ENCODE data around the gene CKAP2L. TPM values are rescaled to one million over a fixed set of nuclear protein-coding genes. Genes with fewer than 3 reads are reported as not detected.

Gene CKAP2L
- total RNA-seq, 1 experiment from 2014 or later = 23.3 TPM

- H3K36me3 Mint-ChIP-seq (ENCODE audit: insufficient read depth in 1 of 3, low read depth in 3 of 3) = no peaks in the 10 kb centered on the region; a peak in 1 of 7 replicates
These were observed 40.4 kb downstream of the CKAP2L start for GRCh38 chr2:112723995-112724394.

More at GRCh38 chr2:112723995-112724394, 40.4 kb downstream of the CKAP2L start:
- no peak overlapping the region for H3K56ac ChIP-seq (ENCODE audit: insufficient read length, low read depth, low read length)
- no peak overlapping the region for H2BK5ac ChIP-seq (ENCODE audit: insufficient read length, low read length)
- H4K91ac ChIP-seq (ENCODE audit: insufficient read length, low read depth, low read length) = no peak overlapping the region
- no peak for TF ChIP-seq CTCF (conservative IDR thresholded peaks at IDR 0.05)
- no CpG with 5 or more reads among the region's 8 CpGs for WGBS (ENCODE audit: extremely low coverage, insufficient read length, low lambda C conversion rate)
- no peak overlapping the region for H3K4ac ChIP-seq (ENCODE audit: low read depth, low read length)
- no peak overlapping the region for H3K18ac ChIP-seq (ENCODE audit: insufficient read length, low read depth, low read length)
- no peak overlapping the region for H3K4me2 ChIP-seq (ENCODE audit: insufficient read depth, insufficient read length, low read length)
- no peak overlapping the region for H2AK5ac ChIP-seq (ENCODE audit: insufficient read length, low read length)
- H4K8ac ChIP-seq (replicated peaks; ENCODE audit: insufficient read length, low read depth, low read length) = no peak overlapping the region
- H2BK15ac ChIP-seq (ENCODE audit: low read depth, low read length) = no peak overlapping the region
- Mint-ChIP-seq H3K27me3 (ENCODE audit: low read depth) (no peaks in the 10 kb centered on the region), H3K4me1 (peaks cover 6 to 10% of the 10 kb centered on the region in 2 experiments; a peak in 2 of 4 replicates), H3K27ac (no peak overlapping the region), H3K9me3 (no peaks in the 10 kb centered on the region), H3K4me3 (no peak overlapping the region)
- no peak overlapping the region for H4K5ac ChIP-seq (ENCODE audit: insufficient read length, low read depth, low read length)
- H3K14ac ChIP-seq (ENCODE audit: insufficient read depth, low read length) = no peak overlapping the region
- H3K9me3 ChIP-seq (ENCODE audit: control insufficient read depth, low read depth, low read length) = no peaks in the 10 kb centered on the region
- no peaks in the 10 kb centered on the region for H3K79me1 ChIP-seq (ENCODE audit: insufficient read depth, low read depth, low read length, poor library complexity, severe bottlenecking)
- no peaks in the 10 kb centered on the region for H3K79me2 ChIP-seq (ENCODE audit: insufficient read depth, low read length)
- H3K4me1 ChIP-seq (ENCODE audit: insufficient read depth, low read length) = no peaks in the 10 kb centered on the region
- H2BK120ac ChIP-seq (ENCODE audit: low read depth, low read length, poor library complexity, severe bottlenecking) = no peak overlapping the region
- no peak overlapping the region for H3T11ph ChIP-seq (ENCODE audit: low read length)
- H2BK12ac ChIP-seq (ENCODE audit: insufficient read length, low read depth, low read length) = no peak overlapping the region
- no peak overlapping the region for H2AFZ ChIP-seq (ENCODE audit: low read length)
- H4K20me1 ChIP-seq (ENCODE audit: control insufficient read depth, insufficient read depth, insufficient read length) = no peaks in the 10 kb centered on the region
- no peak for DNase-seq
- H3K23me2 ChIP-seq (ENCODE audit: insufficient read length, low read depth, low read length, poor library complexity, severe bottlenecking) = no peaks in the 10 kb centered on the region
- H3K27me3 ChIP-seq (ENCODE audit: insufficient read depth, low read length) = no peaks in the 10 kb centered on the region
- H3K23ac ChIP-seq (ENCODE audit: insufficient read length, low read depth, low read length) = no peak overlapping the region
- H3K9ac ChIP-seq (ENCODE audit: extremely low read depth, insufficient read length, low read length) = no peak overlapping the region
- no peak overlapping the region for H2BK20ac ChIP-seq (ENCODE audit: low read depth, low read length, poor library complexity, severe bottlenecking)
- H3K27ac ChIP-seq (ENCODE audit: insufficient read length, low read depth, low read length) = no peak overlapping the region
